Measurements from ENCODE around the gene EDAR.

DNA sequence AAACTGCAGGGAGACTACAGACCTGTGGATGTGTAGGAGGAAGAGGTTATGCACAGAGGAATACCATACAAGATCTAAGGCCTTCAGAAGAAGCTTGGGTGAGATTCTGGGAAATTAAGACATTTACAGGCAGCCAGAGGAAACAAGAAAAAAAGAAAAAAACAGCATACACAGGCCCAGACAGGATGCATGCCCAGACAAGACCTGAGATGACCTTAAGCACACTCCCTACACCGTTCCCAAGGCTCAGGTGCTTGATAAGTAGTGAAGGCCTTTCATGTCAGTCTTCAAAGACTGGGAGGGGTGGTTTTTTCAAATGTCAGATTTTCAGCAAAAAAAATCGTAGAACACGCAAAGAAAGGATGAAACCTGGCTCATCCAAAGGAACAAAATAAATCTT is 119.5 kb downstream of the EDAR start:
- TF ChIP-seq, protein P1, sequence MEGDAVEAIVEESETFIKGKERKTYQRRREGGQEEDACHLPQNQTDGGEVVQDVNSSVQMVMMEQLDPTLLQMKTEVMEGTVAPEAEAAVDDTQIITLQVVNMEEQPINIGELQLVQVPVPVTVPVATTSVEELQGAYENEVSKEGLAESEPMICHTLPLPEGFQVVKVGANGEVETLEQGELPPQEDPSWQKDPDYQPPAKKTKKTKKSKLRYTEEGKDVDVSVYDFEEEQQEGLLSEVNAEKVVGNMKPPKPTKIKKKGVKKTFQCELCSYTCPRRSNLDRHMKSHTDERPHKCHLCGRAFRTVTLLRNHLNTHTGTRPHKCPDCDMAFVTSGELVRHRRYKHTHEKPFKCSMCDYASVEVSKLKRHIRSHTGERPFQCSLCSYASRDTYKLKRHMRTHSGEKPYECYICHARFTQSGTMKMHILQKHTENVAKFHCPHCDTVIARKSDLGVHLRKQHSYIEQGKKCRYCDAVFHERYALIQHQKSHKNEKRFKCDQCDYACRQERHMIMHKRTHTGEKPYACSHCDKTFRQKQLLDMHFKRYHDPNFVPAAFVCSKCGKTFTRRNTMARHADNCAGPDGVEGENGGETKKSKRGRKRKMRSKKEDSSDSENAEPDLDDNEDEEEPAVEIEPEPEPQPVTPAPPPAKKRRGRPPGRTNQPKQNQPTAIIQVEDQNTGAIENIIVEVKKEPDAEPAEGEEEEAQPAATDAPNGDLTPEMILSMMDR (IDR thresholded peaks at IDR 0.05) = no peak
- TF ChIP-seq EP300 (IDR thresholded peaks at IDR 0.05) (no peak), POLR2A (IDR thresholded peaks at IDR 0.05) (no peak), POLR2AphosphoS5 (IDR thresholded peaks at IDR 0.05) (no peak)

Measured in stomach (tissue), 4 donors.